ENCODE measurements around the gene ATP2B2.

Gene ATP2B2

GRCh38 chr3:10353661-10354360 lies 151.6 kb downstream of the ATP2B2 start:
- H4K12ac ChIP-seq (ENCODE audit: low read depth, low read length) = no peak overlapping the region
- no peak for DNase-seq
- H3K27me3 ChIP-seq (ENCODE audit: insufficient read depth, low read length) = no peaks in the 10 kb centered on the region
- no peak overlapping the region for H2BK120ac ChIP-seq (ENCODE audit: insufficient read depth, low read length, poor library complexity)
- H2BK12ac ChIP-seq (ENCODE audit: low read length) = no peak overlapping the region
- H4K91ac ChIP-seq (ENCODE audit: low read depth, low read length) = no peak overlapping the region
- H3K27ac ChIP-seq (ENCODE audit: low read depth, low read length) = no peak overlapping the region
- no peak overlapping the region for H3K4me3 ChIP-seq (ENCODE audit: low read depth, low read length)
- no peaks in the 10 kb centered on the region for H3K79me2 ChIP-seq (ENCODE audit: control insufficient read depth, insufficient read depth, low read length, poor library complexity)
- no peaks in the 10 kb centered on the region for H3K79me1 ChIP-seq (ENCODE audit: low read length)
- H2AK5ac ChIP-seq (ENCODE audit: low read length) = no peak overlapping the region
- H3K4me1 ChIP-seq (ENCODE audit: control insufficient read depth in 1 of 2, insufficient read depth in 2 of 2, low read length in 2 of 2) = no peaks in the 10 kb centered on the region
- no peaks in the 10 kb centered on the region for H3K36me3 ChIP-seq (ENCODE audit: control insufficient read depth in 1 of 2, insufficient read depth in 2 of 2, low read length in 2 of 2)
- no CpG with 5 or more reads among the region's 10 CpGs for WGBS (ENCODE audit: extremely low coverage, insufficient coverage, insufficient read length)
- H2BK5ac ChIP-seq (ENCODE audit: low read depth, low read length, poor library complexity) = no peak overlapping the region
- H3K9ac ChIP-seq (ENCODE audit: low read length) = no peak overlapping the region
- peaks cover 1% of the 10 kb centered on the region for H3K9me3 ChIP-seq (ENCODE audit: insufficient read depth, low read depth, low read length)
- H3K23ac ChIP-seq (ENCODE audit: low read length) = no peak overlapping the region
- no peak overlapping the region for H3K18ac ChIP-seq (ENCODE audit: low read length)
- no peak overlapping the region for H3K4ac ChIP-seq (ENCODE audit: low read depth, low read length)
- H4K8ac ChIP-seq (ENCODE audit: low read depth, low read length) = no peak overlapping the region
- H3K14ac ChIP-seq (ENCODE audit: low read length) = no peak overlapping the region
- no peak overlapping the region for H2AFZ ChIP-seq (ENCODE audit: insufficient read depth, low read length, poor library complexity)
- H3K4me2 ChIP-seq (ENCODE audit: low read length) = no peak overlapping the region

DNA sequence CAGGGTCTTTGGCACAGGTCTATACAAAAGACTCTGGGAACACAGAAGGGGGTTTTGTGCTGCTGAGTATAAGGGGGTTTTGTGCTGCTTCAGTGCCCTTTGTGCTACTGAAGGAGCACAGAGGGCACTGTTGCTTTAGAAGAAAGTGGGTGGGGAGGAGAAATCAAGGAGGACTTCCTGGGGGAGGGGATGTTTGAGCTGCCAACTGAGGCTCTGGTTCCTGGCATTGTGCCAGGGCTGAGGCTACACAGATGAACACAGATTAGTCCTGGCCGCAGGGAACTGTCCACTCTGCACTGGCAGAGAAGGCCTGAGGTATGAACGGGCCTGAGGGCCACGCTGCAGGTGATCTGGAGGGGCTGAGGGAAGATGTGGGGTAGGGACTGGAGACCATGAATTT lies 152.2 kb downstream of the ATP2B2 start:
- Histone ChIP-seq H3K4ac (ENCODE audit: low read depth, low read length) (no peak overlapping the region), H3K4me1 (ENCODE audit: control insufficient read depth in 1 of 2, insufficient read depth in 2 of 2, low read length in 2 of 2) (no peaks in the 10 kb centered on the region), H2BK12ac (ENCODE audit: low read length) (no peak overlapping the region), H4K8ac (ENCODE audit: low read depth, low read length) (no peak overlapping the region), H3K79me1 (ENCODE audit: low read length) (no peaks in the 10 kb centered on the region), H3K27ac (ENCODE audit: low read depth, low read length) (no peak overlapping the region), H3K14ac (ENCODE audit: low read length) (no peak overlapping the region), H2BK5ac (ENCODE audit: low read depth, low read length, poor library complexity) (no peak overlapping the region), H4K91ac (ENCODE audit: low read depth, low read length) (no peak overlapping the region), H3K23ac (ENCODE audit: low read length) (no peak overlapping the region), H2BK120ac (ENCODE audit: insufficient read depth, low read length, poor library complexity) (no peak overlapping the region), H2AK5ac (ENCODE audit: low read length) (no peak overlapping the region), H3K9ac (ENCODE audit: low read length) (no peak overlapping the region), H3K36me3 (ENCODE audit: control insufficient read depth in 1 of 2, insufficient read depth in 2 of 2, low read length in 2 of 2) (no peaks in the 10 kb centered on the region), H3K4me3 (ENCODE audit: low read depth, low read length) (no peak overlapping the region), H3K18ac (ENCODE audit: low read length) (no peak overlapping the region), H4K12ac (ENCODE audit: low read depth, low read length) (no peak overlapping the region), H3K4me2 (ENCODE audit: low read length) (no peak overlapping the region), H3K79me2 (ENCODE audit: control insufficient read depth, insufficient read depth, low read length, poor library complexity) (no peaks in the 10 kb centered on the region), H2AFZ (ENCODE audit: insufficient read depth, low read length, poor library complexity) (no peak overlapping the region), H3K9me3 (ENCODE audit: insufficient read depth, low read depth, low read length) (peaks cover 3% of the 10 kb centered on the region), H3K27me3 (ENCODE audit: insufficient read depth, low read length) (no peaks in the 10 kb centered on the region)
- WGBS (ENCODE audit: extremely low coverage, insufficient coverage, insufficient read length) = no CpG with 5 or more reads among the region's 3 CpGs
- DNase-seq = no peak

DNA sequence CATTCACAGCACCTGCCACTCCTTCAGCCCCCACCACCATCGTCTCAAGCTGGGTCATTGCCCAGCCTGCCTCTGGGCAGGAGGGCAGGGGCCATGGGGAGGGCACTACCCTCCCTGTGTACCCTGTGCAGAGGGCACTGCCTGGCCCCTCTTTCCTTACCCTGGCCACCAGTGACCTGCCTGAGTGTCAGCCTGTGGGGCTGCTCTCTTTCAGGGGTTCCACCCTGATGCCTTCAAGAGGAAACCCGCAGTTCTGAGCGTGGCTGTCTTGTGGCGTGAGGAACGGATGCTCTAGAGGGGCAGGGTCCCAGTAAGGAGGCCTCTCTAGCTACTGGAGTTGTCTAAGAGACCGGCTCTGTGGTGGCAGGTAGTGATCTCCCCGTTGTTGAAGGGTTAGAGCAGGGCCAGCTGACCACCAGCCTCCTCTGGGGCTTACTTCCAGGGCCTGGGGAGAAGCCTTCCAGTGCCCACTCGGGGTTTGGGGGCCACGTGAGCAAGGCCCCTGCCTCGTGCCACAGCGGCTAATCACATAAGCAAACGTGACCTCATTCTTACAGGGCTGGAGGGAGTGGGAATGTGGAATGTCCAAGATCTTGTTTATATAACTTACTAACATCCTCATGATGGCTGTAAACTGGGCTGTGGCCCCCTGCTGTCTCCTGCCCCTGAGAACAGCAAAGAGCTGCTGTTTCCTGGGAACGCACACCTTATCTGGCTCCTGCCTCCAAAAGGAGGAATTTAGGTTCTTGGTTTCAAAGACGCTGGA lies 153.1 kb downstream of the ATP2B2 start:
- Histone ChIP-seq H4K12ac (ENCODE audit: low read depth, low read length) (no peak overlapping the region), H3K4me1 (ENCODE audit: control insufficient read depth in 1 of 2, insufficient read depth in 2 of 2, low read length in 2 of 2) (no peaks in the 10 kb centered on the region), H3K36me3 (ENCODE audit: control insufficient read depth in 1 of 2, insufficient read depth in 2 of 2, low read length in 2 of 2) (no peaks in the 10 kb centered on the region), H3K4me3 (ENCODE audit: low read depth, low read length) (no peak overlapping the region), H2AK5ac (ENCODE audit: low read length) (no peak overlapping the region), H4K8ac (ENCODE audit: low read depth, low read length) (no peak overlapping the region), H3K23ac (ENCODE audit: low read length) (no peak overlapping the region), H3K27ac (ENCODE audit: low read depth, low read length) (no peak overlapping the region), H2BK12ac (ENCODE audit: low read length) (no peak overlapping the region), H3K79me1 (ENCODE audit: low read length) (no peaks in the 10 kb centered on the region), H3K79me2 (ENCODE audit: control insufficient read depth, insufficient read depth, low read length, poor library complexity) (no peaks in the 10 kb centered on the region), H3K9me3 (ENCODE audit: insufficient read depth, low read depth, low read length) (peaks cover 3% of the 10 kb centered on the region), H3K4ac (ENCODE audit: low read depth, low read length) (no peak overlapping the region), H2AFZ (ENCODE audit: insufficient read depth, low read length, poor library complexity) (no peak overlapping the region), H3K18ac (ENCODE audit: low read length) (no peak overlapping the region), H2BK120ac (ENCODE audit: insufficient read depth, low read length, poor library complexity) (no peak overlapping the region), H4K91ac (ENCODE audit: low read depth, low read length) (no peak overlapping the region), H3K9ac (ENCODE audit: low read length) (no peak overlapping the region), H3K4me2 (ENCODE audit: low read length) (no peak overlapping the region), H3K14ac (ENCODE audit: low read length) (no peak overlapping the region), H3K27me3 (ENCODE audit: insufficient read depth, low read length) (no peaks in the 10 kb centered on the region), H2BK5ac (ENCODE audit: low read depth, low read length, poor library complexity) (no peak overlapping the region)
- DNase-seq = no peak
- WGBS (ENCODE audit: extremely low coverage, insufficient coverage, insufficient read length) = no CpG with 5 or more reads among the region's 14 CpGs

- H2AFZ ChIP-seq (ENCODE audit: insufficient read depth, low read length, poor library complexity) = no peak overlapping the region
- H3K4me2 ChIP-seq (ENCODE audit: low read length) = no peak overlapping the region
- no peak overlapping the region for H4K91ac ChIP-seq (ENCODE audit: low read depth, low read length)
- H3K79me2 ChIP-seq (ENCODE audit: control insufficient read depth, insufficient read depth, low read length, poor library complexity) = no peaks in the 10 kb centered on the region
- H3K4ac ChIP-seq (ENCODE audit: low read depth, low read length) = no peak overlapping the region
- no peaks in the 10 kb centered on the region for H3K4me1 ChIP-seq (ENCODE audit: control insufficient read depth in 1 of 2, insufficient read depth in 2 of 2, low read length in 2 of 2)
- no peak overlapping the region for H4K12ac ChIP-seq (ENCODE audit: low read depth, low read length)
- H4K8ac ChIP-seq (ENCODE audit: low read depth, low read length) = no peak overlapping the region
- H3K9ac ChIP-seq (ENCODE audit: low read length) = no peak overlapping the region
- H2BK5ac ChIP-seq (ENCODE audit: low read depth, low read length, poor library complexity) = no peak overlapping the region
- WGBS (ENCODE audit: extremely low coverage, insufficient coverage, insufficient read length) = no CpG with 5 or more reads among the region's 13 CpGs
- H3K23ac ChIP-seq (ENCODE audit: low read length) = no peak overlapping the region
- no peak overlapping the region for H3K14ac ChIP-seq (ENCODE audit: low read length)
- H3K36me3 ChIP-seq (ENCODE audit: control insufficient read depth in 1 of 2, insufficient read depth in 2 of 2, low read length in 2 of 2) = no peaks in the 10 kb centered on the region
- no peak overlapping the region for H3K4me3 ChIP-seq (ENCODE audit: low read depth, low read length)
- H2BK12ac ChIP-seq (ENCODE audit: low read length) = no peak overlapping the region
- H3K27ac ChIP-seq (ENCODE audit: low read depth, low read length) = no peak overlapping the region
- no peak for DNase-seq
- peaks cover 3% of the 10 kb centered on the region for H3K9me3 ChIP-seq (ENCODE audit: insufficient read depth, low read depth, low read length)
- no peak overlapping the region for H2BK120ac ChIP-seq (ENCODE audit: insufficient read depth, low read length, poor library complexity)
- H3K27me3 ChIP-seq (ENCODE audit: insufficient read depth, low read length) = no peaks in the 10 kb centered on the region
- H2AK5ac ChIP-seq (ENCODE audit: low read length) = no peak overlapping the region
- H3K18ac ChIP-seq (ENCODE audit: low read length) = no peak overlapping the region
- no peaks in the 10 kb centered on the region for H3K79me1 ChIP-seq (ENCODE audit: low read length)
These were observed 154.2 kb downstream of the ATP2B2 start for GRCh38 chr3:10351013-10351735.
